HG03175 (cell line): ENCODE results near the gene GDPD3.

Experiments
- ATAC-seq: cut with Tn5 transposase; IDR thresholded peaks from one replicate; pipeline ENCODE4 v1.9.1; 2021; ENCODE audit warnings: mild to moderate bottlenecking, moderate library complexity; ENCODE audit not compliant: unreplicated experiment

GDPD3 gene

DNA sequence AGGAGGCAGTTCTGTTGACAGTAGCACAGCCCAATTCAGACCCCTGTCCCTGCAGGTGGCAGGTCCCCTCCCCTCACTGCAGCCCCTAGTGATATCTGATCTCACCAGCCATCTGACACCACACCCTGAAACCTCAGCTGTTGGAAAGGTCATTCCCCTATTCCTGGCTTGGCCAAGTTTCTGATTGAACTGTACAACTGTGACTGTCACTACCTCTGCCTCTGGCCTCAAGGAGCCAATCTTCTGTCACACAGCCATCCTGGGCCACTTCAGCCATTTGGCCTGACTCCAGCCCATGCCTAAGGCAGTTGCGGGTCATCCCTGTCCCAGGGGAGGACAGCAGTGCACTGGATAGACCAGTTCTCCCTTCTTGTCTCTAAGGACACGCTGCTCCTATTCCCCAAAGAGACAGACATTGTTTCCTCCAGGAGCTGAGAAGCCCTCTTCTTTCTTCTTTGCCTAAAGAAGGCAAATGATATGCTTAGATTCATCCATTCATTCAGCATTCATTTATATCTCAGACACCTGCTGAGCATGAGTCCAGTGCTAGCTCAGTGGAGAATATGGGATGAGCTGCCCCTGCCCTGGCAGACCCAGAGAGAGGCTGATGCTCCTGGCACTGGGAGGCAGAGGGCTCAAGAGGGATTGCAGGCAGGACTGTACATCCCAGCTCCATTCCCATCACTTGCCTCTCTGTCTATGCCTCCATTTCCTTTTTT, 52.3 kb downstream of the GDPD3 start:
- ATAC-seq, result no peak

DNA sequence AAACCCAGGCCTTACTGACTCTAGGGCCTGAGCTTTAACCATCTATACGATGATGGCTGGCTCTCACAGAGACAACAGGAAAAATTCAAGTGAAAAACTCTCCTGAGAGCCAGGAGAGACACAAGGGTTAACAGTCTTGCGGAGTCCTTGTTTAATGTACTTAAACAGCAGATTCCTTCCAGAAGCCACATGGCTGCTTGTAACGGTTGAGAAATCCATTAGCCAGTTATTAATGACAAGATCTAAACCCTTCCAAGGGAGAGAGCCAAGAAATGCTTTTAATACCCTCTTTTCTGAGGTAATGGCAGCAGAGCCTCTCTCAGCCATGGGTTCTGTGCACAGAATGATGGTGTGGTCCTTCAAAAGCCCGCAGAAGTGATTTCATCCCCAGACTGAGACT, 53.0 kb downstream of the GDPD3 start:
- no peak for ATAC-seq

DNA sequence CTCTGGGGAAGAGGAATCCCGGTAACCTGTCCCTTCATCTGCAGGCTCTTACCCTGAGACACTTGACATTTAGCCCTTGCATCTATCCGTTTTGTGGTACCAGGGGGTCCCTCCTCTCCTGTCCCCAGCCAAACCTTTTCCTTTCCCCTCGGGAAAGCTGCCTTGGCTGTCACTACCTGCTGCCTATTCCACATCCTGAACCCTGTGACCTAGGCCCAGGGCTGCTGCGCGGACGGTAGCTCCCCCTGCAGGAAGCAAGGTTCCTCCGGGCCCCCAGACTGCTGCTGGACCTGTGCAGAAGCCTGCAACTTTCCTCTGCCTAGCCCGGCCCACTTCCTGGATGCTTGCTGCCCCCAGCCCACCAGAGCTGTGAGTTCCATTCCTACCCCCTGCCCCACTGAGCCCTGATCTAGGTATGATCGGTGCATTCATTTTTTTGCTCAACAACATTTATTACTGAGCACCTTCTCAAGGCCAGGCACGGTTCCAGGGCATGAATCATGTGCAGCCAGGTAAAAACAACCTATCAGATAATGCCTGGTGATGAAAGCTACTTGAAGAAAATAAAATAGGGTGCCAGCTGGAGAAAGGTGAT, 58.3 kb downstream of the GDPD3 start:
- no peak for ATAC-seq
